Heart left ventricle (tissue), 13 donors: ENCODE measurements around the gene IDUA.

Experiments used
- CTCF ChIP-seq, 12 donors: fragments of 200-600 bp; sonication (generic) in 4 of 12; IDR thresholded peaks; one replicate each; pipeline versions ENCODE4 v1.5.0 to v1.8.0; 2018 to 2022; ENCODE audit warnings: antibody characterized with exemption in 12 of 12, mild to moderate bottlenecking in 5 of 12
- POLR2A ChIP-seq, 2 donors: fragments of 450-650 bp; IDR thresholded peaks; one replicate each; pipeline ENCODE4 v1.6.1; 2017; ENCODE audit warnings: antibody characterized with exemption in 2 of 2, mild to moderate bottlenecking in 2 of 2, moderate library complexity in 2 of 2
- donor health status: ischemic (EF 13 %, LVEDD 7.1; RV severe dilation, severe dysfunction).
- donor health status: DM: no; HTN: yes; CAD: no.
- donor health status: DM: no; HTN: no; CAD: no.
- donor health status: ischemic (EF 25% LVEDD 6.9; RV normal size, moderate dysfunction).
- donor health status: ischemic (EF 25% LVEDD 5.7; RV mildly dilated, moderate dysfunction).
- donor health status: ischemic (EF 35%, LVEDD 5.7; RV mildly dilated, moderate dysfunction).
- donor health status: nonischemic (EF 11% LVEDD 7.7; RV severe dilation, severe dysfunction).
- donor health status: DM: yes; HTN: yes; CAD: no.
- donor health status: PGD.
- donor health status: ischemic (EF 29% LVEDD 5.4; RV normal size, mild dysfunction).
- donor health status: nonischemic (EF 23%, LVEDD 6.1; RV moderate dilation, normal function).

GRCh38 chr4:961351-962230 is 25.3 kb upstream of the IDUA start:
- TF ChIP-seq CTCF (IDR thresholded peaks at IDR 0.05) = no peak
- no peak for TF ChIP-seq POLR2A (IDR thresholded peaks at IDR 0.05)
